ENCODE data around the gene TMEM256.
"Not testable (repeated sequence)": the region's sequence is repeated elsewhere in the genome, so short reads cannot be mapped to it uniquely, and the experiment has no call there.

The TMEM256 gene

GRCh38 chr17:7380855-7381683 is 22.8 kb downstream of the TMEM256 start, which contains the start of gene TNK1:
TNK1 (plus strand) TSS chr17:7381089; CDS start chr17:7382927, 1,838 bp downstream.
- DNase-seq, result no peak

- DNase-seq, result no peak
Observed at GRCh38 chr17:7380321-7380720, 23.6 kb downstream of the TMEM256 start.

- DNase-seq, result no peak
Observed at GRCh38 chr17:7379134-7379533, 24.8 kb downstream of the TMEM256 start.

GRCh38 chr17:7374353-7374752 is 29.5 kb downstream of the TMEM256 start:
- no peak for DNase-seq

- no peak for DNase-seq
Observed at GRCh38 chr17:7370853-7371252, 33.0 kb downstream of the TMEM256 start.

GRCh38 chr17:7369825-7370224 is 34.1 kb downstream of the TMEM256 start:
- no peak for DNase-seq

- DNase-seq, result not testable (repeated sequence)
Observed at GRCh38 chr17:7368599-7368994, 35.3 kb downstream of the TMEM256 start.

GRCh38 chr17:7367918-7368598 is 35.8 kb downstream of the TMEM256 start:
- no peak for DNase-seq

GRCh38 chr17:7367083-7367482 is 36.8 kb downstream of the TMEM256 start:
- no peak for DNase-seq

- DNase-seq, result not testable (repeated sequence)
Observed at GRCh38 chr17:7365963-7366362, 37.9 kb downstream of the TMEM256 start.

- DNase-seq, result no peak
Observed at GRCh38 chr17:7363311-7363710, 40.6 kb downstream of the TMEM256 start.

- DNase-seq, result no peak
Observed at GRCh38 chr17:7361906-7362305, 42.0 kb downstream of the TMEM256 start.

- no peak for DNase-seq
Observed at GRCh38 chr17:7357381-7357780, 46.5 kb downstream of the TMEM256 start.

- DNase-seq, result no peak
Observed at GRCh38 chr17:7356756-7357155, 47.1 kb downstream of the TMEM256 start.

GRCh38 chr17:7356072-7356549 is 47.8 kb downstream of the TMEM256 start:
- peak in 1 of 2 experiments; percentile 57 for DNase-seq

GRCh38 chr17:7355573-7355972 is 48.3 kb downstream of the TMEM256 start:
- DNase-seq, result no peak

GRCh38 chr17:7355053-7355452 is 48.8 kb downstream of the TMEM256 start, which contains the start of gene TMEM95:
TMEM95 (plus strand) TSS chr17:7355156; CDS start chr17:7355205, 49 bp downstream.
- DNase-seq, result no peak

- DNase-seq, result no peak
Observed at GRCh38 chr17:7354262-7354843, 49.5 kb downstream of the TMEM256 start.

Measured in cerebellar nuclear complex (tissue), 1 donor.